NCI-H510A (cell line): ENCODE results near the gene UPF2.
"Not testable (repeated sequence)": the region's sequence is repeated elsewhere in the genome, so short reads cannot be mapped to it uniquely, and the experiment has no call there.

Experiments
- DNase-seq: peaks from one replicate; lab custom pipeline; 2025; lab: John Stamatoyannopoulos, UW

Gene UPF2, protein sequence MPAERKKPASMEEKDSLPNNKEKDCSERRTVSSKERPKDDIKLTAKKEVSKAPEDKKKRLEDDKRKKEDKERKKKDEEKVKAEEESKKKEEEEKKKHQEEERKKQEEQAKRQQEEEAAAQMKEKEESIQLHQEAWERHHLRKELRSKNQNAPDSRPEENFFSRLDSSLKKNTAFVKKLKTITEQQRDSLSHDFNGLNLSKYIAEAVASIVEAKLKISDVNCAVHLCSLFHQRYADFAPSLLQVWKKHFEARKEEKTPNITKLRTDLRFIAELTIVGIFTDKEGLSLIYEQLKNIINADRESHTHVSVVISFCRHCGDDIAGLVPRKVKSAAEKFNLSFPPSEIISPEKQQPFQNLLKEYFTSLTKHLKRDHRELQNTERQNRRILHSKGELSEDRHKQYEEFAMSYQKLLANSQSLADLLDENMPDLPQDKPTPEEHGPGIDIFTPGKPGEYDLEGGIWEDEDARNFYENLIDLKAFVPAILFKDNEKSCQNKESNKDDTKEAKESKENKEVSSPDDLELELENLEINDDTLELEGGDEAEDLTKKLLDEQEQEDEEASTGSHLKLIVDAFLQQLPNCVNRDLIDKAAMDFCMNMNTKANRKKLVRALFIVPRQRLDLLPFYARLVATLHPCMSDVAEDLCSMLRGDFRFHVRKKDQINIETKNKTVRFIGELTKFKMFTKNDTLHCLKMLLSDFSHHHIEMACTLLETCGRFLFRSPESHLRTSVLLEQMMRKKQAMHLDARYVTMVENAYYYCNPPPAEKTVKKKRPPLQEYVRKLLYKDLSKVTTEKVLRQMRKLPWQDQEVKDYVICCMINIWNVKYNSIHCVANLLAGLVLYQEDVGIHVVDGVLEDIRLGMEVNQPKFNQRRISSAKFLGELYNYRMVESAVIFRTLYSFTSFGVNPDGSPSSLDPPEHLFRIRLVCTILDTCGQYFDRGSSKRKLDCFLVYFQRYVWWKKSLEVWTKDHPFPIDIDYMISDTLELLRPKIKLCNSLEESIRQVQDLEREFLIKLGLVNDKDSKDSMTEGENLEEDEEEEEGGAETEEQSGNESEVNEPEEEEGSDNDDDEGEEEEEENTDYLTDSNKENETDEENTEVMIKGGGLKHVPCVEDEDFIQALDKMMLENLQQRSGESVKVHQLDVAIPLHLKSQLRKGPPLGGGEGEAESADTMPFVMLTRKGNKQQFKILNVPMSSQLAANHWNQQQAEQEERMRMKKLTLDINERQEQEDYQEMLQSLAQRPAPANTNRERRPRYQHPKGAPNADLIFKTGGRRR

DNA sequence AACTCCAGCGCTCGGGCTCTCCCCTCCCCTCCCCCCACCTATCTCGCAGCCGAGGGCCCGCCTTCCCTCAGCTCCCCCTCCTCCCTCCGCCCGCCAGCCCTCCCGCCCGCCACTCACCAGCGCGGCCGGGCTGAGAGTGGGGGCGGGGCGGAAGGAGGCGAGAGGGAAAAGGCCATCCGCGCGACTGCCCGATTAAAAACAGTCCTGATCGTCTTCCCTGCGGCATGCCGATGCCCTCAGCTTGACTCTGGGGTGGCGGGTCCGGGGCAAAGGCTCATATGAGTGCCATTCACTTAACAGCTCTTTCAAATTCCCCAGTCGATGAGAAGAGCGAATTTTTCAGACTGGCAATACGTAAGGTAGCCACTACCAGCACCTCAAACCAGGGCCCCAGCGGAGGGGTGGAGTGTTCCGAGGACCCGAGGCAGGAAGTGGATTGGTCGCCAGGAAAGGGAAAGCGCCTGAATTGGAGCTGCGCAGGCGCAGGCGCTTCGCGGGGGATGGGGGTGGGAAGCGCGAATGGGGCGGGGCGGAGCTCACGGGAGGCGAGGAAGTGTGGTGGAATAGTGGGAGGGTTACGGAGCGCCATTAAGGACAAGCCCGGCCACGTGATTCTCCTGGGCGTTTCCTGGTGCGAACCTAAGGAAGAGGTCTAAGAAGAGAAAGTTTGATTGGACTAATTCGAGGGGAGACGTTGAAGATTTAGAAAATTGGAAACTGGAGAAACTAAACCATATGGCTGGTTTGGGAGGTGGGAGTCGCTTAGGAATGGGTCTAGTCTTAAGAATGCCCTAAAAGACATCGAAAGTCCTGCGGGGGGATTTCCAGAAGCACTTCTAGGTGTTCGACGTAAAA, at the start of gene UPF2:
Gene UPF2 (minus strand): TSS at position 13 of the 855 bp plus-strand sequence. CDS start 7,386 bp downstream, outside the sequence.
- peak; percentile 91 for DNase-seq

DNA sequence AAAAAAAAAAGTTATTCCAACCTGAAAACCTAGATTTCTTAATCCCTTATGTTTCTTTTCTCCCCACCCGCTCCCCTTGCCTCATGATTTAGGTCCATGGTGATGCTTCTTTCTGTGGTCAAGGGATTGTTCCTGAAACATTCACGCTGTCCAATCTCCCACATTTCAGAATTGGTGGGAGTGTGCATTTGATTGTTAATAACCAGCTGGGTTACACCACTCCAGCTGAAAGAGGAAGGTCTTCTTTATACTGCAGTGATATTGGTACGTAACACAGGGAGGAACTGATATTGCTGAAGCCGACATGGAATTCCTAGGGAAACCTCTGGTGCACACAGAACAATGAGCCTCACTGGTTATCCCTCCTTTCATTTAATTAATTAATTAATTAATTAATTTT, 48.8 kb upstream of the UPF2 start:
- no peak for DNase-seq

DNA sequence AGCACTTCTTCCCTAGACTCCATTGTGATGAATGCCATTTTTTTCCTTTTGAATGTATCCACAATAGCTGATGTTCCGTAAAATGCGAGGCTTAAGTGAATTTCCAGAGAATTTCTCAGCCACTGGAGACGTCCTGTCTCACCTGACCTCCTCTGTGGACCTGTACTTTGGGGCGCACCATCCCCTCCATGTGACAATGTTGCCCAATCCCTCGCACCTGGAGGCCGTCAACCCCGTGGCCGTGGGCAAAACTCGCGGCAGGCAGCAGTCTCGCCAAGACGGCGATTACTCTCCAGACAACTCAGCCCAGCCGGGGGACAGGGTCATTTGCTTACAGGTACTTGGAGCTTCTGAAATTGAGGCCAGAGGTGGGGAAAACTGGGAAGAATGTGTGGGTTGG, 46.3 kb upstream of the UPF2 start:
- DNase-seq: no peak

DNA sequence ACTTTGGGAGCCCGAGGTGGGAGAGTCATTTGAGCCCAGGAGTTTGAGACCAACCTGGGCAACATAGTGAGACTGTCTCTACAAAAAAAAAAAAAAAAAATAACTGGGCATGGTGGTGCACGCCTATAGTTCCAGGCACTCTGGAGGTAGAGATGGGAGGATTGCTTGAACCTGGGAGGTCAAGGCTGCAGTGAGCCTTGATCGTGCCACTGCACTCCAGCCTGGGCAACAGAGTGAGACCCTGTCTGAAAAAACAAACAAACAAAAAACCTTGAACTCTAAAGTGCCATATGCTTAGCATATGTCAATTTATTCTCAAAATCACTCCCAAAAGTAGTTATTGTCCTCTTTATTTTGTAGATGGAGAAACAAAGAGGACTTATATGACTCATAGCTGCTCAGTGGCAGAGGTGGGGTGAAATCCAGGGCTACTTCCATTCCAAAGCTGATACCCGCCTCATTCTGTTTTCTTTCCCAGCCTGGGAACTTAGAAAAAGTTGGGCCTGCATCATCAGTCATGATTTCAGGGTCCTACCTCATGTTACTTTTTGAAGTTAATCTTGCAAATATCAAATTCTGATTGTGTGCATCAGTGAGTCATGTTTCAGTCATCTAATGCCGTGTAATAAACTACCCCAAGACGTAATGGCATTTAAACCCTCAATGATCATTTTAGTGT, 39.4 kb upstream of the UPF2 start:
- DNase-seq: no peak

DNA sequence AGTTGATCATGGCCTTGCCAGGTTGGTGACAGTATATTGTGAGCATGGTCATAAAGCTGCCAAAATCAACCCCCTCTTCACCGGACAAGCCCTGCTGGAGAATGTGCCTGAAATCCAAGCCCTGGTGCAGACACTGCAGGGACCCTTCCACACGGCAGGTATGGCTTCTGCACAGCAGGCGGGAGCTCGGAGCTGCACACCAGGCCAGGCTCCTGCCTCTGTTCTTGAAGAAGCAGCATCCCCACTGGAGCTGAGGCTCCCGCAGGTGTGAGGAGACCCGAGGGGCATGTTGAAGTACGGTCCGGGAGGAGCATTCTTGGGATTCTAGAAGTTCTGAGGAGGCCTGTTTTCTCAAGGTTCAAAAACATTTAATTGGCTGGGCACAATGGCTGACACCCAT, 38.9 kb upstream of the UPF2 start:
- DNase-seq: no peak

DNA sequence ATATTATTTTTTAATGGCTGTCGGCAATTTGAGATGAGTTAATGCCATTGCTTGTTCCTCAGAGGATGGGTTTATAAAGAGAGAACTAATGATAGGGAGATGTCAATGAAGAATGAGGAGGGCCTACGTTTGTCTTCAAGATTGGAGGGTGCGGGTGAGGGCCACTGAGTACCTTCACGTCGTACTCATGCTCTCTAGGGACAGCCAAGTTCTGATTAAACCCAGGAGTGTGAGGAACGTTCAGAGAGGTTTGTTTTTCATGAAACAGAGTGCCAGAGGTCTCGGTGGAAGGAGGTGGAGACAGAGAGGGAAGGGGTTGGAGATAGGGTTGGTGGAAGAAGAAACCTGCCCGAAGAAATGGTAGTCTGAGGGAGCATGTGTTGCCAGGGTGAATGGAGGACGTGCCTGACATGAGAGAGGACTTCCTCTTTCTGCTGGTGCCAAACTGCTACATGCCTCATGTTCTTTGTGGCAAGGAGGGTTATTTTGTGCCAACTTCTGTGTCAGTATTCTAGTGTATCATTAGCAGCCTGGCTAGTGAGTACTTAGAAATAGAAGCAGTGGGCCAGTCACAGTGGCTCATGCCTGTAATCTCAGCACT, 35.1 kb upstream of the UPF2 start:
- no peak for DNase-seq

DNA sequence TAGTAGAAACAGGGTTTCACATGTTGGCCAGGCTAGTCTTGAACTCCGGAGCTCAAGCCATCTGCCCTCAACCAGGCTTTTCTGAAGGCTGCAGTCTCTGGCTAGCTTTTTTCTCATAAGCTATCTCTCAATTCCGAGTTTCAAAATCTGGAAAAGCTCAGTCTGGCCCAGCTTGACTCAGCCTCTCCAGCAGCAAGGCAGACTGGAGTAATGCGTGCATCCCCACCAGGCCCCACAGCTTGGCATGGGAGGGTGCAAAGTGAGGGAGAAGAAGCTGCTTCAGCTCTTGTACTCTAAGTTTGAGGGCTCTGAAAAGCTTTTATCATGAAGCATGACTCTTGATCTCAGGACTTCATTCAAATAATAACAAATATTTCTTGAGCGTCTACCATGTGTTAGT, 30.9 kb upstream of the UPF2 start:
- no peak for DNase-seq

DNA sequence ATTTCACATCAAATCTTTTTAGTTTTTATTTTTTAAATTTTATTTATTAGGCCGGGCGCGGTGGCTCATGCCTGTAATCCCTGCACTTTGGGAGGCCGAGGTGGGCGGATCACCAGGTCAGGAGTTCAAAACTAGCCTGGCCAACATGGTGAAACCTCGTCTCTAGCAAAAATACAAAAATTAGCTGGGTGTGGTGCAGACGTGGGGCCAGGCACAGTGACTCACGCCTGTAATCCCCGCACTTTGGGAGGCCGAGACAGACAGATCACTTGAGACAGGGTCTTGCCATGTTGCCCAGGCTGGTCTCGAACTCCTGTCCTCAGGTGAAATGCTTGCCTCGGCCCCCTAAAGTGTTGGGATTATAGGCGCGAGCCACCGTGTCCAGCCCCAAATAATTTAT, 28.8 kb upstream of the UPF2 start:
- not testable (repeated sequence) for DNase-seq

DNA sequence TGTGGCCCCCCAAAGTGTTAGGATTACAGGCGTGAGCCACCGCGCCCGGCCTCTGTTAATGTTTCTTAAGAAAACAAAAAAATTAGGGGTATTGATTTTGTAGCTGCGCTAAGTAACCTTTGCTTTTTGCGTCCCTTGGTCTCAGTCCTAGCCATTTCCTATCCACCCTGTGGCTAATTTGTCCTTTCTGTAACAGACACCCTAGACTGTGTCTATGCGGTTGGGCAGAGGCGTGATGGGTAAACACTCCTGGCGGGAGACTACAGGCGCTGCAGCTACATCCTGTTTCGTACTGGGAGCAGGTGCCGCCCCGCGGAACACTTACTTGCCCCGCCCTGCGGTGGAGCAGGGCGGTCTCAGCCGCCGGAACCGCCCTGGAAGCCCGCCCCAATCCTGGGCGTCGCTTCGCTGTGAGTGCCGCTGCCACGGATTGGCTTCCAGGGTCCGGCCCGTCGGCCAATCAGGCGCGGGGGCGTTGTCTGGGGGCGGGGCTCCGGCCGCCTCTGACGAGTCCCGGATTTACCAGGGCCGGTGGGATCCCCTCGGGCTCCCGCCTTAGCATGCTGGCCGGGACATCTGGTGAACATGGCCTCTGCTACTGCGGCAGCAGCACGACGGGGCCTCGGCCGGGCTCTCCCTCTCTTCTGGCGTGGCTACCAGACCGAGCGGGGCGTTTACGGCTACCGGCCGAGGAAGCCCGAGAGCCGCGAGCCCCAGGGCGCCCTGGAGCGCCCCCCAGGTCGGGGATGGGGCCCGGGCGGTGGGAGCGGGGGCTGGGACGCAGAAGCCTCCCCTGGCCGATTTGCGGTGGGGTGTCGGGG, 26.1 kb upstream of the UPF2 start, which contains the start of gene DHTKD1:
Gene DHTKD1 (plus strand): TSS at position 506 of the 821 bp plus-strand sequence. CDS start 80 bp downstream, at position 586.
- DNase-seq: peak; percentile 82

DNA sequence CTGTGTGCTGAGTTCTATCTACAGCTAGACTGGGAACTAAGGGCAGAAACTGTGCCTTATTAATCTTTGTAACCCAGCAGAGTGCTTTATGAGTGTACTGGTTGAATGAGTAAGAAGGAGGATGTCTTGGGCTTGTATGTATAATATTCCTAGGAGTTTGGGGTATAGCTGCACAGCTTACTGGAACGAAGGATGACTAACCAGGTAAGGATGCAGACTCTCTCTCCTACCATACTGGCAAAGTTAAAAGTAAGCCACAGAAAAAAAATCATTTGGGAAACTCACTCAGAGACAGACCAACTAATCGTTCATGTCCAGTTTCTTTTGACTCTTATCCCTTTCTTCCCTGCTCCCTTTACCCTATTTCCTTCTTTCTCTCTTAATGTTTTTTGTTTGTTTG, 24.7 kb upstream of the UPF2 start:
- no peak for DNase-seq

DNA sequence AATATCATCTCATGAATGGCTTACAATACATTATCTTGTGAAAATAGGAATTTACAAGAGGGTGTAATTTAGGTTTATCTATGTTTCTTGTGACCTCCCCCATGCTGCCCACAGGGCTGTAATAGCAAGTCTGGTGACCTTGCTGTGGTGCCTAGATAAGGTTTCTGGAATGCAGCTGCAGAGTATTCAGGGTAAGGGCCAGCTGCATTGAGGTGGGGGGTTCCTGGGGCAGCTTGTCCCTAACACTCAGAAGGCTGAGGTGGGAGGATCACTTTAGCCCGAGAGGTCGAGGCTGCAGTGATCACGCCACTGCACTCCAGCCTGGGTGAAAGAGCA, 20.8 kb upstream of the UPF2 start:
- no peak for DNase-seq

DNA sequence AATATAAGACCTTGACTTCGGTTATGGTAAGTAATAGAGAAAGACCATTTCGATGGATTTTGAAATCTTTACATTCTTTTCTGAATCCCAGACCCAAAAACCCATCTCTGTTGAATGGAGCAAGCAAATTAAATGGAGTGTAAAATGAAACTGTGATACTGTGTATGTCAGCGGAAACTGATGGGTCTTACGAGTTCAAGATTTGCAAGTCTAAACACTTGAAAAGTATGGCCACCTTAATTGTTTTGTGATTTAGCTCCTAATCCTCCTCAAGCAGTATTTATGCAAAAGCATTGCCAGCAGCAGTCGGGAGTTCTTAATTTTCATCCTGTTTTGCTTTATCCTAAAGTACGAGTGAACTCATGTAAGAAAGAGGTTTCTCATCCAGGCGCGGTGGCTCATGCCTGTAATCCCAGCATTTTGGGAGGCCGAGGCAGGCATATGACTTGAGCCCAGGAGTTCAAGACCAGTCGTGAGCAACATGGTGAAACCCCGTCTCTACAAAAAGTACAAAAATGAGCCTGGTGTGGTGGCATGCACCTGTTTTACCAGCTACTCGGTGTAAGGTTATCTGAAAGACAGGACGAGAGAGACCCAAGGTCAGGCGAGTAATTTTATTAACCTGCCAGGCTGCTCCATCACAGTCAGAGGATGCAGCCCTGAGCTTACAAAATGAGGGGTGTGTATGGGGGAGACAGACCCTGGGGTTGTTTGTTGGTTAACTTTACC, 20.3 kb upstream of the UPF2 start:
- DNase-seq: no peak

DNA sequence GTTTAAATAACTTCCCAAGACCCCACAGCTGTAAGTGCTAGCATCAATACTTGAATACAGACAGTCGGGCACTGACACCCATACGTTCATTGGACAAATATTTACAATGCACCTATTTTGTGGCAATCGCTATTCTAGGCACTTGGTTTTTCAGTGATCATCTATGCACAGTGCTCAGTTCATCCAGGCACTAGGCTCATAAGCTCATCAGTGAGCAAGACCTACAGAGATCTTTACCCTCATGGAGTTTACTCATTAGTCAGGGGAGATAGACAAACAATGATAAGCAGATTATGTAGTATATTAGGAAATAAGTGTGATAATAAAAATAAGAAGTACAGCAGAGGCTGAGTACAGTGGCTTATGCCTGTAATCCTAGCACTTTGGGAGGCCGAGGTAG, 18.5 kb upstream of the UPF2 start:
- DNase-seq: no peak

DNA sequence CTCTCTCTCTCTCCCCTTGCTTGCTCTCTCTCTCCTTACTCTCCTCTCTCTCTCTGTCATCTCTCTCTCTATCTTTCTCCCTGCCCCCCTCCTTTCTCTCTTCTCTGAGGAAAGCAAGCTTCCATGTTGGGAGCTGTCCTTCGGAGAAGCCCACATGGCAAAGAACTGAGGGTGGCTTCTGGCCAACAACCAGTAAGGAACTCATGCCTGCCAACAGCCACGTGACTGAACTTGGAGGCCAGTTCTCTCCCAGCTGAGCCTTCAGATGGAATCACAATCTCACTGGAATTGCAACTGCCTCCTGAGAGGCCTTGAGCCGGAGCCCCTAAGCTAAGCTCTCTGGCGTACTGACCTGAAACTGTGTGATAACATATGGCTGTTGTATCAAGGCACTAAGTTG, 14.1 kb upstream of the UPF2 start:
- no peak for DNase-seq

DNA sequence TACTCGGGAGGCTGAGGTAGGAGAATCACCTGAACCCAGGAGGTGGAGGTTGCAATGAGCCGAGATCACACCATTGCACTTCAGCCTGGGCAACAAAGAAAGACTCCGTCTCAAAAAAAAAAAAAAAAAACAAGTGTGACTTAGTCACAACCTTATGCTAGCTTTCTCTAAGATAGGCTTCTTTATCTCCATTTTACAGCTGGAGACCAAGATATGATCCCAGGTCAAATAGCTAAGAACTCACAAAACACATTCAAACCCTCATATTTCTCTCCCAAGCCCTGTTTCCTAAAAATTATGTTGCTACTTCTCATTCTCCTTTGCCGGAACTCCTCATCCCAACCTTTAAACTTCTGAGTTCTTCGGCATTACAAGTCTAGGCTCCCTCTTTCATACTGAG, 13.1 kb upstream of the UPF2 start:
- no peak for DNase-seq

DNA sequence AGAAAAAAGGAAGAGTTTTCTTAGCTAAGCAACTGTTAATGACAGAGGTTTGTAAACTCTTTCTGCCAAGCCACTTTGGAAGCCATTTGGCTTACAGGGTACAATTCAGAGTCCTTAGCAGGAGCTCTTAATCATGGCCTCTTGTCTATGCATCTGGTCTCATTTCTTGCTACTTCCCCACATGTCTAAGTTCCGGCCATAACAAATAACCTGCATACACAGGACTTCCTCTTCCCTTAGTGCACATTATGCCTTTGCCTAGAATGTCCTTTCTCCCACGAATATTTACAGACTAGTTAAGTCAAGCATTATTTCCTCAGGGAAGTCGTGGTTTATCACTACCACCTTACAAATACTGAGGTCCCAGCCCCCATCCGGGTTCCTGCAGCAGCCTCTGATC, 8.6 kb upstream of the UPF2 start:
- no peak for DNase-seq

DNA sequence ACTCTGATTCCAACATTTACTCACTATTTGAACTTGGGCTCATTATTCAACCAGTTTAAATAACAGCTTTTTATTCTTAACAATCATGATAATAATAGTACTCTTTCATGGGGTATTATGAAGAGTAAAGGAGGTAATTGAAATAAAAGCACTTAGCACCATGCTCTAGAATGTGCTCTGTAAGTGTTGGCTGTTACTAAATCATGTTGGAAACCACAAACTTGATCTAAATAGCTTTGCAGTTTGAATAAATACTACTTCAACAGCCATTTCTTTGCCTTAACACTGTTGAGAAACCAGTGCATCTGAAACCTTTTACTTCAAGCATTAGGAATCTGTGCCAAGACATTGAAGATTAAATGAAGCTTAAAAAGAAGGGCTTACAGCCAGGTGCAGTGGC, 7.9 kb upstream of the UPF2 start:
- no peak for DNase-seq

DNA sequence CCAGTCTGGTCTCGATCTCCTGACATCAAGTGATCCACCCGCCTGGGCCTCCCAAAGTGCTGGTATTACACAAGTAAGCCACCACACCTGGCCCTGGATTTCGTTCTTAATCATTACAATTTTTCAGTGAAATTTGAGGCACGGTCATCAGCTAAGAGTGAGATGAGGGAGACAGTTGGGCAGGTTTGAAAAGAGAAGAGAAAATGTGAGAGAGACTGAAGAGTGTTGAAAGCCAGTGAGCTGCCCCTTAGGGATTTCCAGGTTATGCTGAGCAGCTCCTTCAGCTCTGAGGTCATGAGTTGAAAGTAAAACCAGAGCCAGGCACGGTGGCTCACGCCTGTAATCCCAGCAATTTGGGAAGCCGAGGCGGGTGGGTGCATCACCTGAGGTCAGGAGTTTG, 5.9 kb upstream of the UPF2 start:
- no peak for DNase-seq

DNA sequence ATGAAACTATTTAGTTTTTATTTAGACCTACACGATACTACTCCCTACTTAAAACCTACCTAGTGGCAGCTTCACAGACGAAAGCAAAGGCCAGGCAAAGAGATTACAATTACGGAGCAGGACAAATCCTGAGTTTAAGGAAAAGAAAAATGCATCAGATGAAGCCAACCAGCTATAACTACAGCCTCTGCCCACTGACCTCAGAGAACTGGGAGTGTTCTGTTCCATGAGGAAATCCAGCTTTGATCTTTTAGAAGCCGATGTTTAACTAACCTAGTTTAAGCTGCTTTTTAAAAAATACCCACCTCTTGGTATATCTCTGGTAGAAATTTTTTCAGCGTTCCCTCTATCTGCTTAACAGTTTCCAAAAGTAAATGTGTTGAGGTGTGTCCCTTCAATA, 3.0 kb upstream of the UPF2 start:
- no peak for DNase-seq
